GM10266 (cell line): ENCODE results near the gene MCUB.
A peak's percentile ranks its signal among the peaks of the same experiment; 100 is the strongest.
"Not testable (repeated sequence)": the region's sequence is repeated elsewhere in the genome, so short reads cannot be mapped to it uniquely, and the experiment has no call there.

ENCODE experiments used
- DNase-seq: peaks from one replicate; pipeline ENCODE4 v3.0.0; 2012; ENCODE audit errors: extremely low spot score
- TF ChIP-seq, protein P1 (sequence below): IDR thresholded peaks from 2 replicates; pipeline ENCODE4 v1.5.1; 2012; ENCODE audit warnings: mild to moderate bottlenecking, low read depth; ENCODE audit not compliant: control insufficient read depth, insufficient read depth; ENCODE audit errors: missing control alignments

Gene MCUB

DNA sequence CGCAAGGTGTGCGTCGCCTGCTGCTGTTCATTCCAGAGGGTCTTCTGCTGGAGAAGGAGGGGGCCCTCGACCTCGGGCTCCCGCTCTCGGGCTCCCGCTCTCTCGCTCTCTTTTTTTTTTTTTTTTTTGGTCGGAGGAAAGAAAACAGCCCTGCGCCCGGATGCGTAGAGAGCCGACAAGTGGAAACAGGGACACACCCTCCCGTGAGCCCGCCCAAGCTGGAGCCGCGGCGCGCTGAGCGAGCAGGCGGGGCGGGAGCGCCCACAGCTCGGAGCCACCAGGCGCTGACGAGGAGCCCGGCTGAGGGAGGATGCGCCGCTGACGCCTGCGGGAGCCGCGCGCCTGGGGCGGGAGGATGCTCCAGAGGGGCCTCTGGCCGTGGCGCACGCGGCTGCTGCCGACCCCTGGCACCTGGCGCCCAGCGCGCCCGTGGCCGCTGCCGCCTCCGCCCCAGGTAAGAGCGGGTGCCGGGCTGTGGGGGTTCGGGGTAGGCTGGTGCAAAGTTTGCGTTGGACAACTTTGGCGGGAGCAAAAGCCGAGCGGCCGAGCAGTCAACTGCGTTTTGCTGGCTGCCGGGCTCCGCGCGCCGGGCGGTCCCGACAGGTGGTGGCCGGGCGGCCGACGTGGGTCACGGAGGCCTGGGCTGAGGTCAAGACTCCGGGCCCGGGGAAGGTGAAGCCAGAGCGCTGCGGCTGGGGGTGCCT, at the start of gene MCUB:
TSS of gene MCUB (plus strand) at position 264 of the 704 bp plus-strand sequence. CDS start at position 356, 92 bp downstream.
- peak; percentile 96 for DNase-seq
- TF ChIP-seq, protein P1, sequence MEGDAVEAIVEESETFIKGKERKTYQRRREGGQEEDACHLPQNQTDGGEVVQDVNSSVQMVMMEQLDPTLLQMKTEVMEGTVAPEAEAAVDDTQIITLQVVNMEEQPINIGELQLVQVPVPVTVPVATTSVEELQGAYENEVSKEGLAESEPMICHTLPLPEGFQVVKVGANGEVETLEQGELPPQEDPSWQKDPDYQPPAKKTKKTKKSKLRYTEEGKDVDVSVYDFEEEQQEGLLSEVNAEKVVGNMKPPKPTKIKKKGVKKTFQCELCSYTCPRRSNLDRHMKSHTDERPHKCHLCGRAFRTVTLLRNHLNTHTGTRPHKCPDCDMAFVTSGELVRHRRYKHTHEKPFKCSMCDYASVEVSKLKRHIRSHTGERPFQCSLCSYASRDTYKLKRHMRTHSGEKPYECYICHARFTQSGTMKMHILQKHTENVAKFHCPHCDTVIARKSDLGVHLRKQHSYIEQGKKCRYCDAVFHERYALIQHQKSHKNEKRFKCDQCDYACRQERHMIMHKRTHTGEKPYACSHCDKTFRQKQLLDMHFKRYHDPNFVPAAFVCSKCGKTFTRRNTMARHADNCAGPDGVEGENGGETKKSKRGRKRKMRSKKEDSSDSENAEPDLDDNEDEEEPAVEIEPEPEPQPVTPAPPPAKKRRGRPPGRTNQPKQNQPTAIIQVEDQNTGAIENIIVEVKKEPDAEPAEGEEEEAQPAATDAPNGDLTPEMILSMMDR = no peak

DNA sequence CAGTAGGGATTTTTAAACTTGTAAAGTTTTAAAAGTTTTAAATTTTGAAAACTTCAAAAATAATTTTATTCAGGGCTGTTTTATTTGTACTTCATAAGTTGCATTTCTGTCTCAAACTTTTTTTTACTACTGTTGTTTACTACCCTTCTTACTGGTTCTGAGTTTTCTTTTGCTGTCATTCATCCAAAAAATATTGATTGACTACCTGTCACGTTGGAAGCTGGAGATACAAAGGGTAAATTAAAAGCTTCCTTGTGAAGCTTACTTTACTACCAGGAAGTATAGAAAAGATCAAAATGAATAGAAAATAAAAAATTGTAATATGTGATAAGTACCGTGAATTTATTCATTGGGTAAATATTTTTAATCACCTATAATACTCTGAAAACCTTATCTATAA, 49.4 kb upstream of the MCUB start:
- no peak for DNase-seq
- TF ChIP-seq, protein P1 = no peak

DNA sequence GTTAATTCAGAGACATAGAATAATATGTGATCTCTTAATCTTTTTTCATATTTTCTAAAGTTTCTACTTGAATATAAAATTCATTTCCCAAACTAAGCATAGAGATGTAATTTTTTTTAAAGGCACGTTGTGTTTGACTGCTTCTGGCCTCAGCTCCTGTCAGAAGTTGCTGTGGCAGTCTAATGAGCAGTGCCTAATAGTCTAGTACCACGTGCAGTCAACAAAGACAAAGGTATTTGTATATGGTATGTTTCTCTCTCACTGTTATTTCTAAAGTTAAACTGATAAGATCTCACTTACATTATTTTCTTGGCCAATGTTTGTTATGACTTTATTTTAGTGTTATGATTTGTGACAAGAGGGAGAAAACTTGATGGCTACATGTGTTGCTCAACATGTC, 48.6 kb upstream of the MCUB start:
- no peak for DNase-seq
- TF ChIP-seq, protein P1 = no peak

DNA sequence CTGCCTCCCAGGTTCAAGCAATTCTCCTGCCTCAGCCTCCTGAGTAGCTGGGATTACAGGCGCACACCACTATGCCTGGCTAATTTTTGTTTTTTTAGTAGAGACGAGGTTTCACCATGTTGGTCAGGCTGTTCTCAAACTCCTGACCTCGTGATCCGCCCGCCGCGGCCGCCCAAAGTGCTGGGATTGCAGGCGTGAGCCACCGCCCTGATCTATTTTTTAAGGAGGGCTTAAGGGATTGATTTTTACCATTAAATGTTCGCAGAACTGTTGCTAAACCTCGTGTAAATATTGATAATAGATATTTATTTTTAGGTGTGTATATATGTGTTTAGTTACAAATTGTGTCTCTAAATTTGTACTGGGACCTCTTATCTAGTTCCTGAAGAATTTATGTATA, 46.7 kb upstream of the MCUB start:
- not testable (repeated sequence) for DNase-seq

- TF ChIP-seq, protein P1 = no peak
- DNase-seq = no peak
These were observed 27.9 kb upstream of the MCUB start for GRCh38 chr4:109532182-109532581.

DNA sequence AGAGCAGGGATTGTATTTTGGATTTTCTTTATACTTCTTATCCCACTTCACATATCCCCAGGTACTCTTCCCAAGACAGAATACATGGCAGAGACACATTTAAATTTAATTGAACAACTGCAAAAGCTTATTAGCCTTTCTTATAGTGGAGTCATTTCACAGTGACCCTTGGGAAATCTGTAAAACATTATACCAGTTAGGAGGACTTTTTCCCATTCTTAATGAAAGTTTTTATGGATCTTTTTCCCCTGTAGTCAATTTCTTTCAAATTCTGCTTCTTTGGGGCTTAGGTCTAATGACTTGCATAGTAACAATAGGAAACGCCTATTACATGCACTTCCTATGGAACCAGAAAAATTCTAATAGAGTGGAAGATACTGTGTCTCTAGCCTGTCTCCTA, 14.6 kb upstream of the MCUB start:
- no peak for DNase-seq
- TF ChIP-seq, protein P1 = no peak

- TF ChIP-seq, protein P1 = no peak
These were observed 12.7 kb upstream of the MCUB start for GRCh38 chr4:109547394-109547793.

GRCh38 chr4:109548655-109549054, 11.4 kb upstream of the MCUB start:
- TF ChIP-seq, protein P1 = no peak
- DNase-seq = no peak

More at GRCh38 chr4:109547394-109547793, 12.7 kb upstream of the MCUB start:
- no peak for DNase-seq
